HEK293 (cell line): ENCODE measurements around the gene CACNA1B.

Experiments
- CTCF ChIA-PET: fragments of 350-600 bp; formaldehyde crosslinking; extraction: SDS; loops from one replicate; lab custom pipeline; 2021; ENCODE audit warnings: antibody characterized with exemption; lab: Yijun Ruan, JAX
- POLR2A ChIA-PET: fragments of 300-600 bp; formaldehyde crosslinking; extraction: SDS; loops from one replicate; lab custom pipeline; 2020; ENCODE audit warnings: antibody characterized with exemption, inconsistent platforms; lab: Yijun Ruan, JAX
- H3K27ac ChIP-seq: fragments of 200-500 bp; sonication (Bioruptor generic); 2 replicates; pipeline ENCODE4 v1.5.1; 2014; ENCODE audit warnings: low read depth, low read length, control low read depth, inconsistent platforms; ENCODE audit errors: extremely low read depth
- H3K36me3 ChIP-seq, 2 experiments: fragments of 200-500 bp in 1 of 2; sonication (Bioruptor generic) in 1 of 2; 1 replicate in 1 of 2; 2 replicates in 1 of 2; pipeline ENCODE4 v1.5.1; 2014 to 2017; ENCODE audit warnings: inconsistent platforms in 2 of 2, low read length in 2 of 2; ENCODE audit not compliant: control insufficient read depth in 2 of 2, insufficient read depth in 1 of 2
- H3K4me1 ChIP-seq: fragments of 200-500 bp; sonication (Bioruptor generic); 2 replicates; pipeline ENCODE4 v1.5.1; 2014; ENCODE audit warnings: mild to moderate bottlenecking, low read length, inconsistent platforms; ENCODE audit not compliant: control insufficient read depth, insufficient read depth
- H3K4me3 ChIP-seq: 2 replicates; pipeline ENCODE4 v1.5.1; 2011; ENCODE audit warnings: low read depth, mild to moderate bottlenecking, control low read depth, low read length, moderate library complexity
- H3K9me3 ChIP-seq: fragments of 200-500 bp; sonication (Bioruptor generic); 2 replicates; pipeline ENCODE4 v1.5.1; 2014; ENCODE audit warnings: low read depth, low read length, inconsistent platforms; ENCODE audit not compliant: control insufficient read depth, insufficient read depth
- HIC1 ChIP-seq: fragments of 450-650 bp; formaldehyde crosslinking; IDR thresholded peaks from 2 replicates; pipeline ENCODE4 v1.5.1; 2016; ENCODE audit warnings: missing biosample characterization, missing genetic modification characterization
- HOXC10 ChIP-seq: sonication (generic); formaldehyde crosslinking; IDR thresholded peaks from 2 replicates; pipeline ENCODE4 v1.8.1; 2023; ENCODE audit warnings: mild to moderate bottlenecking, missing genetic modification reagents
- PBX3 ChIP-seq: sonication (generic); formaldehyde crosslinking; IDR thresholded peaks from 2 replicates; pipeline ENCODE4 v1.8.1; 2022; ENCODE audit warnings: mild to moderate bottlenecking, moderate library complexity, missing genetic modification reagents
- SP2 ChIP-seq: fragments of 450-650 bp; formaldehyde crosslinking; IDR thresholded peaks from 2 replicates; pipeline ENCODE4 v1.5.1; 2016; ENCODE audit warnings: missing biosample characterization, missing genetic modification characterization
- YY2 ChIP-seq: fragments of 450-650 bp; formaldehyde crosslinking; IDR thresholded peaks from 2 replicates; pipeline ENCODE4 v1.5.1; 2016; ENCODE audit warnings: missing biosample characterization, missing genetic modification characterization
- ZNF112 ChIP-seq: fragments of 450-650 bp; formaldehyde crosslinking; IDR thresholded peaks from 2 replicates; pipeline ENCODE4 v1.5.0; 2017; ENCODE audit warnings: missing biosample characterization, missing genetic modification characterization
- ZNF174 ChIP-seq: fragments of 450-650 bp; formaldehyde crosslinking; IDR thresholded peaks from 2 replicates; pipeline ENCODE4 v1.5.0; 2017; ENCODE audit warnings: missing biosample characterization, mild to moderate bottlenecking, missing genetic modification characterization
- ZNF202 ChIP-seq: fragments of 450-650 bp; formaldehyde crosslinking; IDR thresholded peaks from 2 replicates; pipeline ENCODE4 v1.5.1; 2016; ENCODE audit warnings: missing biosample characterization, missing genetic modification characterization, borderline replicate concordance
- ZNF341 ChIP-seq: fragments of 450-650 bp; formaldehyde crosslinking; IDR thresholded peaks from 2 replicates; pipeline ENCODE4; 2016; ENCODE audit warnings: low read depth, missing biosample characterization, missing genetic modification characterization
- ZNF449 ChIP-seq: fragments of 450-650 bp; formaldehyde crosslinking; IDR thresholded peaks from 2 replicates; pipeline ENCODE4 v1.5.1; 2017; ENCODE audit warnings: missing biosample characterization, mild to moderate bottlenecking, missing genetic modification characterization, moderate library complexity
- ZNF513 ChIP-seq: fragments of 450-650 bp; IDR thresholded peaks from 2 replicates; pipeline ENCODE4 v1.5.1; 2018; ENCODE audit warnings: missing biosample characterization, missing genetic modification characterization
- ZNF514 ChIP-seq: fragments of 450-650 bp; formaldehyde crosslinking; IDR thresholded peaks from 2 replicates; pipeline ENCODE4 v1.5.1; 2016; ENCODE audit warnings: missing biosample characterization, missing genetic modification characterization
- ZNF658 ChIP-seq: fragments of 450-650 bp; formaldehyde crosslinking; IDR thresholded peaks from 2 replicates; pipeline ENCODE4; 2016; ENCODE audit warnings: missing biosample characterization, missing genetic modification characterization
- ZNF660 ChIP-seq: fragments of 450-650 bp; IDR thresholded peaks from 2 replicates; pipeline ENCODE4 v1.5.1; 2018; ENCODE audit warnings: missing biosample characterization, mild to moderate bottlenecking, missing genetic modification characterization
- ZNF670 ChIP-seq: fragments of 450-650 bp; formaldehyde crosslinking; IDR thresholded peaks from 2 replicates; pipeline ENCODE4 v1.5.1; 2016; ENCODE audit warnings: missing biosample characterization, missing genetic modification characterization, low read depth
- ZNF776 ChIP-seq: fragments of 450-650 bp; formaldehyde crosslinking; IDR thresholded peaks from 2 replicates; pipeline ENCODE4 v1.5.0; 2017; ENCODE audit warnings: missing biosample characterization, missing genetic modification characterization, borderline replicate concordance
- ZNF843 ChIP-seq: fragments of 450-650 bp; formaldehyde crosslinking; IDR thresholded peaks from 2 replicates; pipeline ENCODE4 v1.5.1; 2016; ENCODE audit warnings: missing biosample characterization, missing genetic modification characterization
- ZSCAN5A ChIP-seq: fragments of 450-650 bp; formaldehyde crosslinking; IDR thresholded peaks from 2 replicates; pipeline ENCODE4 v1.5.1; 2016; ENCODE audit warnings: missing biosample characterization, missing genetic modification characterization

Gene CACNA1B

GRCh38 chr9:138049779-138050471, 172.3 kb downstream of the CACNA1B start:
- POLR2A ChIA-PET: no interaction called here

More at GRCh38 chr9:138049779-138050471, 172.3 kb downstream of the CACNA1B start:
- Histone ChIP-seq H3K9me3 (no peaks in the 10 kb centered on the region), H3K4me1 (no peaks in the 10 kb centered on the region), H3K36me3 (no peaks in the 10 kb centered on the region), H3K4me3 (no peak overlapping the region), H3K27ac (no peak overlapping the region)
- TF ChIP-seq ZNF202 (tag by site-specific recombination): no peak
- no peak for TF ChIP-seq SP2 (tag by site-specific recombination)
- TF ChIP-seq ZNF341 (tag by site-specific recombination): no peak
- TF ChIP-seq HIC1 (tag by site-specific recombination): no peak
- TF ChIP-seq YY2: no peak
- no peak for TF ChIP-seq ZNF843
- no peak for TF ChIP-seq ZNF514 (tag by site-specific recombination)
- TF ChIP-seq ZNF660 (tag by site-specific recombination): no peak
- TF ChIP-seq ZNF776: no peak
- TF ChIP-seq ZSCAN5A (tag by site-specific recombination): no peak
- TF ChIP-seq ZNF658 (tag by site-specific recombination): no peak
- TF ChIP-seq ZNF670: no peak
- no peak for TF ChIP-seq PBX3 (CRISPR knock-in tag)
- TF ChIP-seq ZNF449 (tag by site-specific recombination): no peak
- TF ChIP-seq HOXC10 (CRISPR knock-in tag): no peak
- TF ChIP-seq ZNF174 (tag by site-specific recombination): no peak
- TF ChIP-seq ZNF513 (tag by site-specific recombination): no peak
- no peak for TF ChIP-seq ZNF112 (tag by site-specific recombination)
- CTCF ChIA-PET: interaction anchor here (1.0 kb wide), 1 partner anchor 14 kb away, joined by 3 read pairs; no protein-coding TSS in a partner anchor
